ENCODE measurements around the gene ZC3H12C.

ZC3H12C gene

DNA sequence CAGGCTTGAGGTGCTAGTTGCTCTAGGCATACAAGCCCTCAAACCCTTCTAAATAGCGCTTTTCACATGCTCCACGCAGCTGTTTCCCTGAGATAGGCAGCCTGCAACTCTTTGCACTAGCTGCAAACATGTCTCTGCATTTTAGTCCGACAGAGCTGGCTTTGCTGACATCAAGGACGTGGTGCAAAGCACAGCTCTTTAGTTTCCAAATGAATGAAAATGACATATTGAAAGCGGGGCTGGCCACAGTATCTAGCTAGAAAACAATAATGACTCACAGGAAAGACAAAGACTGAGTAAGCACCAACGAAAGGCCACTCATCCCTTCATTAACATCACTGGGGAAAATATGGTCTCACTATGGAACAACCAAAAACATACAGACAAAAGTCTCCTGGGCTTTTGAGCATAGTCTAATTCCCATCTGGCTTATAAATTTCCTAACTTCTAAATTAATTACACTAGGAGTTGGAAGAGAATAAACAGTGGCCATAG lies 15.3 kb upstream of the ZC3H12C start:
- DNase-seq: no peak

- no peak for DNase-seq
Observed at GRCh38 chr11:110078923-110079544, 14.2 kb upstream of the ZC3H12C start.

DNA sequence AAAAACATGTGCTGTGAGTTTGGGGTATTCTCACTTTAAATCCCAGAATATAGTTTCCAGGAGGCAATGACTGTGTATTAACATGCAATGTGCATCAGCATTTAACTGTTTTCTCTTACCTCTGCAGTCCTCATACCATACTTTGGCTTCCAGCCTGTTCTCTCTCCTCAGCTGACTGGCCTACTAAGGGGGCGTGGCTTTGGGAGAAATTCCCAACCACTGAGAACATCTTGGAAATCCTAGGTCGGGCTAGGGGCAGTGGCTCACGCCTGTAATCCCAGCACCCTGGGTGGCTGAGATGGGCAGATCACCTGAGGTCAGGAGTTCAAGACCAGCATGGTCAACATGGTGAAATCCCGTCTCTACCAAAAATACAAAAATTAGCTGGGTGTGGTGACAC lies 13.5 kb upstream of the ZC3H12C start:
- no peak for DNase-seq

DNA sequence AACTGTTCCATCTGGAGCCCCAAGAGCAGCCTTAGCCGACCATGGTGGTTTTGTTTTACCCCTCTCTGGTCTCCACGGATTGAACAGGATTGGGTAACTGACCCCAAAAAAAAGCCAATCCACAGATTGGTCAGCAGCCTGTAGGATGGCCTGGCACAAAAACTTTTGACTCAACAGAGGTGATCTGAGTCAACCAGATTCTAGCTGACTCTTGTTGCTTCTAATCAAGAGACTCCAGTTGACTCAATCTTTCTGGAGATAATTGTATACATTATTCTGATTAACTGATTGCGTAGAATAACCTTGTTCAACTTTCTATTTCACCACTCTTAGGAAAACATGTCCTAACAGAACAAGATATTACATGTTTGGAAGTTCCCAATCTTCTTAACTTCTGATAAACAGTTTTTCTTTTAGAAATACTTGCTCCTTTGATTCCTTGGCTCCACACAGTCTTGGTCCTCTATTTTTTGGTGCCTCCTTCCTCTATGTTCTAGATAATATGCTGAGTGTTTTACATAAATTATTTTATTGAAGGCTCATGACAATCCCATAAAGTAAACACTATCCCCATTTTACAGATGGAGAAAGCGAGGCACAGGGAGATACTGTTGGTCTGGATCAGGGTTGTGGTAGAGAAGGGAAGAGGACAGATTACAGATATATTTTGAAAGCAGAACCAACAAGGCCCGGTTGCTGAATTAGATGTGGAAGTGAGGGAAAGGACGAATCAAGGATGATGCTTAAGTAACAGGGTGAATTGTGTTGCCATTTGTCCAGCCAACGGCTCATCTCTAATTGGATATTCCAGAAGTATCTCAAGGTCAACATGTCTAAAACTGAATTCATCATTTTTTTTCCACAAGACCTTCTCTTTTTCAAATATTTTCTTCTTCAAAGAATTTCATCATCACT lies 11.5 kb upstream of the ZC3H12C start:
- DNase-seq: no peak

DNA sequence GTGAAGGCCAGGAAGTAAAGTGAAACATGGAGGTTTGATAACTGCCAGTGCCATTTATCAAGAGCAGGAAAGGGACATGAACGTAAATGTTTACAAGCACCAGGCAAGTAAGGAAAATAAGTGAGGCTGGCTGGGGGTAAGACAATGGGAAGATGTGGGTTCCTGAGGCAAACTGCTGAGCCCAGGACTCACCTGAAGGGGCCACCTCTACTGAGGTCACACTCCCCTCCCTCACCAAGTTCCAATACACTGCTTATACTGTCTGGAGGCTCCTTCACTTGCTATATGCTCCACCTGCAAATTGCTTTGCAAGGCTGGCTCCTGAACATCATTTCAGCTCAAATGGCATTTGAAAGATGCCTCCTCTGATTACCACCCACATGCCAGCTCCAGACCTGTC lies 10.3 kb upstream of the ZC3H12C start:
- DNase-seq: no peak

- no peak for DNase-seq
Observed at GRCh38 chr11:110085255-110085838, 7.8 kb upstream of the ZC3H12C start.

- DNase-seq: no peak
Observed at GRCh38 chr11:110086892-110087309, 6.3 kb upstream of the ZC3H12C start.

GRCh38 chr11:110087812-110088534 lies 5.2 kb upstream of the ZC3H12C start:
- DNase-seq: no peak

- no peak for DNase-seq
Observed at GRCh38 chr11:110088535-110089344, 4.5 kb upstream of the ZC3H12C start.

DNA sequence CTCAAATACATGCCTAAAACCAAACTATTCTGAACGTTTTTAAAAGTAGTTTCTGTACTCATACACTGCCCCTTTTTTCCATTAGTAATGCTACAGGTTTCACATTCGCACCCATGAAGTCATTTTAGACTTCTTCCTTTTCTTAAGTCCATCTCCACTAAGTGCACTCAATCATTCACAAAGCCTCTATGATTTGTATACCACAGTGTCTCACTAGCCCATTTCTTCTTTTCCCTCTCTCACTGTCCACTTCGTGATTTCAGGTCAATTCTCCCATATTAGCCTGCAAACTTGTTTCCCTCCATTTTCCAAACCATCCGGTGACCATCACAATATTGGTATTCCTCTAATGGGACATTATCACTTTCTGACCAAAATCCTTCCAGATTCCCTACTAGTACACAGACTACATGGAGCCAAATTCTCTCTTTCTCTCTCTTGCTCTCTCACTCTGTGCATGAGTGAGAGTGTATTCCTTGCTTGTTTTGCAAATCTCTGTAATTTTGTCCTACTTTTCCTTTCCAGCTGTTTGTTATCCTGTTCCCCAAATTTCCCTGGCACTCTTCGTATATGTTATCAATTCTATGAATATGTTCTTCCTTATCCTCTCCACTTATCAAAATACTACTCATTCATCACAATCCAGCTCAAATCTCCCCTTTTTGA lies 3.4 kb upstream of the ZC3H12C start:
- no peak for DNase-seq

GRCh38 chr11:110090466-110091026 lies 2.6 kb upstream of the ZC3H12C start:
- DNase-seq: no peak

GRCh38 chr11:110092111-110092514 lies 1.1 kb upstream of the ZC3H12C start:
- no peak for DNase-seq

GRCh38 chr11:110093407-110094297 lies 460 bp downstream of the ZC3H12C start:
- DNase-seq: peak; percentile 57

GRCh38 chr11:110094298-110095285 lies 1.4 kb downstream of the ZC3H12C start:
- no peak for DNase-seq

DNA sequence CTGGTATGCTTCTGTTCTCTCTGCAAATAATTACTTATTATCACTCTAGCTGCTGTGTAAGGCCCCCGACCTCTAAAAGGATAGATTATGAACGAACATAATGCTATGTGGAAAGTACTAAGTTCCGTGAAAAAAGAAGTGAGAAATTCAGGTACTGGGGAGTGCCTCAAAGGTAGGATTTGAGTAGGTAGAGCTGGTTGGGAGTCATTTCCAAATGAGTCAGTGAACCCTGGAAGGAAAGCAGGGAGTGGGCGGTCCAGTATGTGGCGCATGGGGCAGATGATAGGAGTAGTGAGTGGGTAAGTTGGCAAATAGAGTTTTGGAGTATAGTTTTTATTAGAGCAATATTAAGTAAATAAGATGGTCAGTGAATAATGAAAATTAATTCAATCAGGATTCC lies 2.4 kb downstream of the ZC3H12C start:
- no peak for DNase-seq

DNA sequence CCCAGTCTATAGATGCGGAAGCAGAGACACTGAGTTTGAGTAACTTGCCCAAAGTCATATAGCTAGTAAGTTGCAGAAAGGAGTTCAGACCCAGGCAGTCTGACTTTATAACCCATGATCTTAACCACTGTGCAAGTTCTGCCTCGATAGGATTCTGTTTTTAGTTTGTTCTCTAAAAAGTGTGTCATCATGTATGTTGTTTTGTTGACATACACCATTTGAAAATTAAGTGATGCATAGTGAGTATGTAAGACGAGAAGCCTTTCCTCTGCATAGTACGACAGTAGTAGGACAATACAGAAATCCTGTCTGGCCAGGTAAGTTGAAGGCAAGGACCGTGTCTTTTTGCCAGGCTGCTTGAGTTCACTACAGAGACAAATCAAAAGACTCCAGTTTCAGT lies 3.3 kb downstream of the ZC3H12C start:
- no peak for DNase-seq

GRCh38 chr11:110097459-110098012 lies 4.3 kb downstream of the ZC3H12C start:
- no peak for DNase-seq

- no peak for DNase-seq
Observed at GRCh38 chr11:110098645-110099044, 5.5 kb downstream of the ZC3H12C start.
